HepG2 (cell line): ENCODE results near the gene OBSL1. TPM values are rescaled to one million over a fixed set of nuclear protein-coding genes. Genes with fewer than 3 reads are reported as not detected.

Experiments used
- BRD4 ChIP-seq: sonication (generic); formaldehyde crosslinking; IDR thresholded peaks from 2 replicates; pipeline ENCODE4 v1.4.0; 2020; ENCODE audit warnings: missing genetic modification reagents
- EP300 ChIP-seq, 3 experiments: sonication (generic) in 1 of 3; formaldehyde crosslinking in 1 of 3; IDR thresholded peaks; 2 replicates each; pipeline versions ENCODE4 v1.5.1 to v1.6.1; 2011 to 2020; ENCODE audit warnings: low read depth in 2 of 3, low read length in 2 of 3, borderline replicate concordance in 1 of 3, improper control_type of control experiment in 1 of 3, mild to moderate bottlenecking in 1 of 3, missing genetic modification reagents in 1 of 3, moderate library complexity in 1 of 3
- FOSL1 ChIP-seq: sonication (generic); formaldehyde crosslinking; IDR thresholded peaks from 2 replicates; pipeline ENCODE4 v1.9.0; 2021; ENCODE audit warnings: missing genetic modification reagents, borderline replicate concordance
- HDAC2 ChIP-seq: sonication (generic); formaldehyde crosslinking; IDR thresholded peaks from 2 replicates; pipeline ENCODE4 v1.4.0; 2020; ENCODE audit warnings: missing genetic modification reagents
- HES4 ChIP-seq: sonication (generic); formaldehyde crosslinking; IDR thresholded peaks from 2 replicates; pipeline ENCODE4 v1.9.0; 2021; ENCODE audit warnings: mild to moderate bottlenecking, missing genetic modification reagents, borderline replicate concordance
- LRRFIP1 ChIP-seq: sonication (generic); formaldehyde crosslinking; conservative IDR thresholded peaks from 2 replicates; pipeline ENCODE4 v1.4.0; 2020; ENCODE audit warnings: missing genetic modification reagents
- MTA3 ChIP-seq: sonication (generic); formaldehyde crosslinking; IDR thresholded peaks from 2 replicates; pipeline ENCODE4 v1.4.0; 2020; ENCODE audit warnings: missing genetic modification reagents
- MYNN ChIP-seq: sonication (generic); formaldehyde crosslinking; IDR thresholded peaks from 2 replicates; pipeline ENCODE4 v1.4.0; 2020; ENCODE audit warnings: mild to moderate bottlenecking, low read depth, missing genetic modification reagents
- NBN ChIP-seq: fragments of 450-650 bp; conservative IDR thresholded peaks from 2 replicates; pipeline ENCODE4 v1.6.1; 2017
- PHF8 ChIP-seq: sonication (generic); formaldehyde crosslinking; IDR thresholded peaks from 2 replicates; pipeline ENCODE4 v1.5.0; 2020; ENCODE audit warnings: missing genetic modification reagents
- RXRB ChIP-seq: IDR thresholded peaks from 2 replicates; pipeline ENCODE4 v1.6.1; 2016; ENCODE audit warnings: borderline replicate concordance, missing genetic modification reagents, missing compliant biosample characterization
- SAFB2 ChIP-seq: sonication (generic); formaldehyde crosslinking; IDR thresholded peaks from 2 replicates; pipeline ENCODE4 v1.5.1; 2020; ENCODE audit warnings: missing genetic modification reagents, low read depth, mild to moderate bottlenecking, borderline replicate concordance
- TCF12 ChIP-seq, 2 experiments: fragments of 450-650 bp in 1 of 2; sonication (generic) in 1 of 2; formaldehyde crosslinking in 1 of 2; IDR thresholded peaks; 2 replicates each; pipeline versions ENCODE4 v1.6.1 to v1.8.0; 2017 to 2022; ENCODE audit warnings: antibody characterized with exemption in 1 of 2, mild to moderate bottlenecking in 1 of 2, missing genetic modification reagents in 1 of 2, moderate library complexity in 1 of 2
- TEAD3 ChIP-seq: optimal IDR thresholded peaks from 2 replicates; pipeline ENCODE3; 2016; ENCODE audit warnings: borderline replicate concordance
- ZNF121 ChIP-seq: sonication (generic); formaldehyde crosslinking; IDR thresholded peaks from 2 replicates; pipeline ENCODE4 v1.5.0; 2020; ENCODE audit warnings: mild to moderate bottlenecking, missing genetic modification reagents
- ZNF205 ChIP-seq: IDR thresholded peaks from 2 replicates; pipeline ENCODE4 v1.6.1; 2018; ENCODE audit warnings: missing biosample characterization, missing genetic modification reagents
- ZNF207 ChIP-seq: fragments of 450-650 bp; IDR thresholded peaks from 2 replicates; pipeline ENCODE4 v1.6.1; 2016; ENCODE audit warnings: antibody characterized with exemption, borderline replicate concordance
- ZNF30 ChIP-seq: sonication (generic); formaldehyde crosslinking; IDR thresholded peaks from 2 replicates; pipeline ENCODE4 v1.5.0; 2020; ENCODE audit warnings: mild to moderate bottlenecking, missing genetic modification reagents
- ZNF33B ChIP-seq: sonication (generic); formaldehyde crosslinking; IDR thresholded peaks from 2 replicates; pipeline ENCODE4 v1.5.1; 2020; ENCODE audit warnings: mild to moderate bottlenecking, missing genetic modification reagents
- ZNF510 ChIP-seq: sonication (generic); formaldehyde crosslinking; IDR thresholded peaks from 2 replicates; pipeline ENCODE4 v1.4.0; 2020; ENCODE audit warnings: low read depth, mild to moderate bottlenecking, missing genetic modification reagents
- ZNF558 ChIP-seq: sonication (generic); formaldehyde crosslinking; IDR thresholded peaks from 2 replicates; pipeline ENCODE4 v1.9.0; 2022; ENCODE audit warnings: mild to moderate bottlenecking, missing genetic modification reagents, borderline replicate concordance
- ZNF576 ChIP-seq: sonication (generic); formaldehyde crosslinking; IDR thresholded peaks from 2 replicates; pipeline ENCODE4 v1.4.0; 2020; ENCODE audit warnings: mild to moderate bottlenecking, missing genetic modification reagents
- ZNF770 ChIP-seq: sonication (generic); formaldehyde crosslinking; IDR thresholded peaks from 2 replicates; pipeline ENCODE4 v1.5.0; 2020; ENCODE audit warnings: mild to moderate bottlenecking, missing genetic modification reagents
- ZNF776 ChIP-seq: sonication (generic); formaldehyde crosslinking; IDR thresholded peaks from 2 replicates; pipeline ENCODE4 v1.4.0; 2020; ENCODE audit warnings: mild to moderate bottlenecking, missing genetic modification reagents
- ZSCAN12 ChIP-seq: sonication (generic); formaldehyde crosslinking; IDR thresholded peaks from 2 replicates; pipeline ENCODE4 v1.9.0; 2021; ENCODE audit warnings: mild to moderate bottlenecking, missing genetic modification reagents
- polyA plus RNA-seq, 8 experiments: library from polyadenylated mRNA; depleted of rRNA in 3 of 8; stranded (reverse) in 7 of 8; unstranded in 1 of 8; fragments of >200 nt; fragmentation: Illumina TruSeq in 4 of 8; extraction: Trizol in 4 of 8; gene quantifications; 2 replicates each; pipeline versions ENCODE4 v1.2.1 to v1.2.3, GENCODE V29; 2011 to 2016; ENCODE audit warnings: low read depth in 4 of 8, missing spikeins in 1 of 8, mixed read lengths in 1 of 8; ENCODE audit not compliant: insufficient read depth in 1 of 8
- total RNA-seq, 5 experiments: library from RNA; depleted of rRNA; stranded (reverse); fragments of >200 nt; fragmentation: Illumina TruSeq; extraction: Trizol; gene quantifications; 2 replicates each; pipeline ENCODE4 v1.2.3, GENCODE V29; 2016; ENCODE audit warnings: low read depth in 1 of 5

The OBSL1 gene
- total and polyA plus RNA-seq, 2 of the 13 experiments (the other 11 are each of a cell fraction or from before 2014, with no cell fraction given): 86.7 to 218 TPM

- TF ChIP-seq HDAC2 (CRISPR knock-in tag) (peak; percentile 99), SAFB2 (CRISPR knock-in tag) (peak; percentile 88; the same call in 1 of the 2 replicates), TCF12 (IDR thresholded peaks at IDR 0.05) (no peak), TCF12 (CRISPR knock-in tag; IDR thresholded peaks at IDR 0.05) (peak; percentile 96), ZNF33B (CRISPR knock-in tag) (peak; percentile 38; the same call in 1 of the 2 replicates), ZNF558 (no peak), ZNF510 (CRISPR knock-in tag) (no peak; the same call in 1 of the 2 replicates), ZNF121 (CRISPR knock-in tag) (peak; percentile 60), RXRB (CRISPR knock-in tag) (peak; percentile 94), PHF8 (CRISPR knock-in tag) (peak; percentile 44), TEAD3 (CRISPR knock-in tag) (peak; percentile 72), EP300 (IDR thresholded peaks at IDR 0.05; ENCODE audit: low read depth in 2 of 2, low read length in 2 of 2) (peak; percentile 61 to 96; a peak in 3 of 4 replicates), EP300 (CRISPR knock-in tag; IDR thresholded peaks at IDR 0.05; ENCODE audit: borderline replicate concordance) (peak; percentile 91), ZNF205 (CRISPR knock-in tag) (peak; percentile 98), NBN (0 out of 2 replicates have a peak, but pooled peaks have one; percentile 33), ZNF770 (CRISPR knock-in tag) (peak; percentile 74), ZNF30 (CRISPR knock-in tag) (no peak), BRD4 (CRISPR knock-in tag) (no peak), HES4 (CRISPR knock-in tag) (no peak), LRRFIP1 (no peak; the same call in 1 of the 2 replicates), ZNF776 (peak; percentile 81; the same call in 1 of the 2 replicates), ZNF207 (no peak), ZNF576 (0 out of 2 replicates have a peak, but pooled peaks have one; percentile 55), MYNN (CRISPR knock-in tag) (peak; percentile 67; the same call in 1 of the 2 replicates), ZSCAN12 (CRISPR knock-in tag) (no peak), FOSL1 (no peak), MTA3 (CRISPR knock-in tag) (no peak)
Observed at GRCh38 chr2:219576505-219577388, 5.4 kb upstream of the OBSL1 start (continued).
